ENCODE measurements around the gene AOX1. TPM values are rescaled to one million over a fixed set of nuclear protein-coding genes. Genes with fewer than 3 reads are reported as not detected.
"Not testable (repeated sequence)": the region's sequence is repeated elsewhere in the genome, so short reads cannot be mapped to it uniquely, and the experiment has no call there.

The AOX1 gene
- not detected for total RNA-seq
- polyA plus RNA-seq: 0.54 TPM

DNA sequence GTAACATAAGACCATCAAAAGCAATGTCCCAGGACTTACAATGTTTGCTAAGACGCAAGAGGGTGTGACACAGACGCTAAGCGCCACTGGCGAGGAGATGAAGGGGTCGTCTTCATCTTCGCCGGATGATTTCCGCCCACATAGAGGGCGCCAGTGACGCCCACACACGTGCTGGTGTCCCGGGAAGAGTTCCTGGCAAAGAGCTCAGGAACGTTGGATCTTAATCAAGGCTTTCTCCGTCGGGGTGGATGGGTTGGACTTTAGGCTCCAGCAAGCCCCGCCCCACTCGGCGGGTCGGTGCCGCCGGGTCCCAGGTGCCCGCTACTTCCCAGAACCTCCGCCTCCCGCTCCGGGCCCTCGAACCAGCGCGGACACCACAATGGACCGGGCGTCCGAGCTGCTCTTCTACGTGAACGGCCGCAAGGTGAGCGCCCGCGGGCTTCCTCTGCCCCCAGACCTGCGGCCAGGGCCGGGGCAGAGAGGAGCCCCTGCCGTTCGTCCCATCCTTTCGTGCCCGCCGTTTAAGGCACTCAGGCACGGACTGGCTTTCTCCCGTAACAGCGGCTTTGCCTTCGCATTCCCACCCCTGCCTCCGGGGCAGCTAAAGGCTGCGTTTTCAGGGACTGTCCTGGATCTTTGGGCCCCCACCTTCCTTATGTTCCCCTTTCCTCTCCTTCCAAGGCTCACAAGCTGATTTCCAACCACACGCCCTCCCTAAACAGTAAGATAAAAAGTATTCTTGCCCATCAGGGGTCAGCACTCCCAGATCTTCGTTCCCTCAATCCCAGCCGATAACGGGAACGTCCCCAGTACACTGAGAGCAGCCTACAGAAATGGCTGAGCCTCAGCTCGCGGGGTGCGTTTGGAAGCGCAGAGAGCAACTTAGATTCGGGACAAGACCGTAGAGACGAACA lies at the start of gene AOX1:
TSS of gene AOX1 (plus strand) at position 285 of the 914 bp plus-strand sequence. CDS start at position 380, 95 bp downstream.
- H3K9me3 Mint-ChIP-seq: no peaks in the 10 kb centered on the region
- Histone ChIP-seq H3K9me3 (ENCODE audit: low read length) (no peaks in the 10 kb centered on the region), H3K4me3 (ENCODE audit: low read length) (peak within 1 kb of the TSS; percentile 51), H3K27ac (ENCODE audit: low read depth, low read length) (no peak within 1 kb of the TSS), H3K36me3 (ENCODE audit: insufficient read depth, low read length) (no peaks in the 10 kb centered on the region), H3K27me3 (ENCODE audit: insufficient read depth, low read length, poor library complexity, severe bottlenecking) (no peaks in the 10 kb centered on the region), H3K4me1 (ENCODE audit: insufficient read depth, low read length) (peaks cover 6% of the 10 kb centered on the region)
- H3K27me3 Mint-ChIP-seq: peaks cover 0 to 11% of the 10 kb centered on the region in 2 donors
- no peaks in the 10 kb centered on the region for H3K36me3 Mint-ChIP-seq
- POLR2A ChIA-PET: no interaction called here
- H3K27ac Mint-ChIP-seq: peak within 1 kb of the TSS in 5 of 8 donors; percentile 14 to 78 (median 61)
- DNase-seq: peak in 2 of 5 donors; percentile 3 to 28
- peaks cover 8 to 13% (median 10%) of the 10 kb centered on the region in 3 donors for H3K4me1 Mint-ChIP-seq
- H3K4me3 Mint-ChIP-seq: peak within 1 kb of the TSS; percentile 78 to 90 (median 84)
- CTCF ChIA-PET: interaction anchor here (1.2 kb wide), 1 partner anchor 13 kb away, joined by 3 read pairs; no protein-coding TSS in a partner anchor

DNA sequence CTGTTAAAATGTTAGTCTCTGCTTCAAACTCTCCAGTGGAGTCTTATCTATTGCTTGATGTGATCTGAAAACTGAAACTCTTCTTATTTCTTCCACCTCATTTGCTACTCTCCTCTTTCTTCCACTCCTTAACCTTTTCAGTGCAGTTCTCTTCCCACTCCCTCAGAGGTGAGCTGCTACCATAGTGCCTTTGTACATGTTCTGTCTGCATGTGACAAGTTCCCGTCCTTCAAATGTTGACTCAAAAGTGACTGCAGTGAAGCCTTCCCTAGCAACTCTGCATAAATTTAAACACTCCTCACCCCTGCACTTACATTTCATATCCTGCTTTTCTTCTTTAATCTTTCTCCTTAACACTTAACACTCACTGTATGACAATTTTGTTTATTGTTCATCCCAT lies 47.7 kb upstream of the AOX1 start:
- H3K4me1 ChIP-seq (ENCODE audit: insufficient read depth, low read length): no peaks in the 10 kb centered on the region
- no peak overlapping the region for H3K4me3 ChIP-seq (ENCODE audit: low read length)

DNA sequence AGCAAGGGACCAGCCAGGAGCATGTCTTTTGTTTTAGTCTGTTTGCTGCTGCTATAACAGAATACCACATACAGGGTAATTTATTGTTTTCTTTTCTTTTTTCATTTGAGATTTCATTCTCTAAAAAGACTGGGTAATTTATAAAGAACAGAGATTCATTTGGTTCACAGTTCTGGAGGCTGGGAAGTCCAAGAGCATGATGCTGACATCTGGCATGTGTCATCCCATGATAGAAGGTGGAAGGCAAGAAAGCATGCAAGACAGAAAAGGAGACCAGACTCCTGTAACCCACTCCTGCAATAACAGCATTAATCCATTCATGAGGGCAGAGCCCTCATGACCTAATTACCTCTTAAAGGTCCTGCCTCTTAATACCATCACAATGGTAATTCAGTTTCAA lies 45.0 kb upstream of the AOX1 start:
- peaks cover 12 to 24% (median 19%) of the 10 kb centered on the region in 3 donors for H3K36me3 Mint-ChIP-seq
- no peak for DNase-seq
- Histone ChIP-seq H3K9me3 (ENCODE audit: low read length) (no peaks in the 10 kb centered on the region), H3K27ac (ENCODE audit: low read depth, low read length) (no peak overlapping the region), H3K27me3 (ENCODE audit: insufficient read depth, low read length, poor library complexity, severe bottlenecking) (no peaks in the 10 kb centered on the region), H3K4me3 (ENCODE audit: low read length) (no peak overlapping the region), H3K4me1 (ENCODE audit: insufficient read depth, low read length) (no peaks in the 10 kb centered on the region), H3K36me3 (ENCODE audit: insufficient read depth, low read length) (no peaks in the 10 kb centered on the region)
- no peaks in the 10 kb centered on the region for H3K9me3 Mint-ChIP-seq
- POLR2A ChIA-PET: no interaction called here
- H3K4me3 Mint-ChIP-seq: no peak overlapping the region
- H3K27ac Mint-ChIP-seq: no peak overlapping the region
- no peaks in the 10 kb centered on the region for H3K4me1 Mint-ChIP-seq
- H3K27me3 Mint-ChIP-seq: no peaks in the 10 kb centered on the region
- CTCF ChIA-PET: no interaction called here

More for the DNA sequence above, 47.7 kb upstream of the AOX1 start:
- Histone ChIP-seq H3K27me3 (ENCODE audit: insufficient read depth, low read length, poor library complexity, severe bottlenecking) (no peaks in the 10 kb centered on the region), H3K9me3 (ENCODE audit: low read length) (no peaks in the 10 kb centered on the region), H3K27ac (ENCODE audit: low read depth, low read length) (no peak overlapping the region), H3K36me3 (ENCODE audit: insufficient read depth, low read length) (no peaks in the 10 kb centered on the region)
- ChIA-PET CTCF (no interaction called here), POLR2A (no interaction called here)
- DNase-seq: no peak
- Mint-ChIP-seq H3K4me1 (no peaks in the 10 kb centered on the region), H3K27me3 (no peaks in the 10 kb centered on the region), H3K27ac (no peak overlapping the region), H3K9me3 (no peaks in the 10 kb centered on the region), H3K4me3 (no peak overlapping the region), H3K36me3 (peaks cover 9 to 19% (median 19%) of the 10 kb centered on the region in 3 donors)

DNA sequence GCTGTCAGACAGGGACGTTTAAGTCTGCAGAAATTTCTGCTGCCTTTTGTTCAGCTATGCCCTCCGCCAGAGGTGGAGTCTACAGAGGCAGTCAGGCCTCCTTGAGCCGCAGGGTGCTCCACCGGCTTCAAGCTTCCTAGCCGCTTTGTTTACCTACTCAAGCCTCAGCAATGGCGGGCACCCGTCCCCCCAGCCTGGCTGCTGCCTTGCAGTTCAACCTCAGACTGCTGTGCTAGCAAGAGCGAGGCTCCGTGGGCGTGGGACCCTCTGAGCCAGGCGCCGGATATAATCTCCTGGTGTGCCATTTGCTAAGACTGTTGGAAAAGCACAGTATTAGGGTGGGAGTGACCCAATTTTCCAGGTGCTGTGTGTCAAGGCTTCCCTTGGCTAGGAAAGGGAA lies 19.2 kb upstream of the AOX1 start:
- DNase-seq; H3K36me3 ChIP-seq (ENCODE audit: insufficient read depth, low read length); H3K4me3 Mint-ChIP-seq; POLR2A ChIA-PET; H3K9me3 ChIP-seq (ENCODE audit: low read length); H3K27me3 Mint-ChIP-seq; H3K9me3 Mint-ChIP-seq; H3K4me1 Mint-ChIP-seq; H3K4me3 ChIP-seq (ENCODE audit: low read length); H3K27me3 ChIP-seq (ENCODE audit: insufficient read depth, low read length, poor library complexity, severe bottlenecking); H3K27ac Mint-ChIP-seq; H3K27ac ChIP-seq (ENCODE audit: low read depth, low read length); CTCF ChIA-PET; H3K4me1 ChIP-seq (ENCODE audit: insufficient read depth, low read length): not testable (repeated sequence)
- H3K36me3 Mint-ChIP-seq: peaks cover 0 to 20% (median 5%) of the 10 kb centered on the region in 3 donors

DNA sequence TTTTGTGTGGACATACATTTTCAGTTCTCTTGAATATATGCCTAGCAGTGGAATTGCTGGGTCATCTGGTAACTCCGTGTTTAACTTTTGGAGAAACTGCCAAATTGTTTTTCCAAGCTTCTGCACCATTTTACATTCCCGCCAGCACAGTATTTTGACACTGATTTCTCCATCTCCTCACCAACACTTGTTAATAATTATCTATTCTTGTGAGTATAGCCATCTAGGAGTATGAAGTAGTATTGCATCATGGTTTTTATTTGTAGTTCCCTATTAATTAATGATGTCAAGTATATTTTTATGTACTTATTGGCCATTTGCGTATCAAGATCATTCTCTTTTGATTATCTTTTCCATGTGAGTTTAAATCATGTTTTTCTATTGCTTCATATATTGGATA lies 17.9 kb upstream of the AOX1 start:
- Histone ChIP-seq H3K4me3 (ENCODE audit: low read length) (no peak overlapping the region), H3K4me1 (ENCODE audit: insufficient read depth, low read length) (no peaks in the 10 kb centered on the region), H3K36me3 (ENCODE audit: insufficient read depth, low read length) (no peaks in the 10 kb centered on the region), H3K9me3 (ENCODE audit: low read length) (no peaks in the 10 kb centered on the region), H3K27ac (ENCODE audit: low read depth, low read length) (no peak overlapping the region), H3K27me3 (ENCODE audit: insufficient read depth, low read length, poor library complexity, severe bottlenecking) (no peaks in the 10 kb centered on the region)
- Mint-ChIP-seq H3K9me3 (no peaks in the 10 kb centered on the region), H3K27me3 (no peaks in the 10 kb centered on the region), H3K27ac (no peak overlapping the region), H3K4me1 (no peaks in the 10 kb centered on the region), H3K4me3 (no peak overlapping the region), H3K36me3 (peaks cover 0 to 20% (median 5%) of the 10 kb centered on the region in 3 donors)
- POLR2A ChIA-PET: no interaction called here
- CTCF ChIA-PET: no interaction called here
- no peak for DNase-seq

DNA sequence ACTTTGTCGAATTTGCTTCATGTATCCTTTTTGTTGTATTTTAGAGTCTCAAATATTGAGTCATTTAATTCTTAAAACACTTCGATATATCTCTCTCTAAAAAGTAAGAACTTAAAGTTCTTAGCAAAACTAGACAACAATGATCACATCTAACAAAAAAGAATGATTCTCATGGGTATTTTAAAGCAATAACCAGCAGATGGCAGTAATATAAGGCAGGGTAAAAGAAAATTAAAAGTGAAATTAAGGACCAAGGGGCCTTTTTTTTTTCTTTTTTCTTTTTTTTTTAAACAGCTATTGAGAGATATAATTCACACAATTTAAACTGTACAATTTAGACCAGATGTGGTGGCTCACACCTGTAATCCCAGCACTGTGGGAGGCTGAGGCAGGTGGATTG lies 9.9 kb upstream of the AOX1 start:
- no peak overlapping the region for H3K27ac ChIP-seq (ENCODE audit: low read depth, low read length)
- H3K27me3 ChIP-seq (ENCODE audit: insufficient read depth, low read length, poor library complexity, severe bottlenecking): no peaks in the 10 kb centered on the region
- H3K27ac Mint-ChIP-seq: peak overlapping the region in 1 of 8 donors; percentile 13
- H3K9me3 ChIP-seq (ENCODE audit: low read length): no peaks in the 10 kb centered on the region
- H3K27me3 Mint-ChIP-seq: no peaks in the 10 kb centered on the region
- ChIA-PET POLR2A (no interaction called here), CTCF (no interaction called here)
- H3K4me3 ChIP-seq (ENCODE audit: low read length): no peak overlapping the region
- no peaks in the 10 kb centered on the region for H3K4me1 ChIP-seq (ENCODE audit: insufficient read depth, low read length)
- H3K9me3 Mint-ChIP-seq: no peaks in the 10 kb centered on the region
- H3K4me3 Mint-ChIP-seq: no peak overlapping the region
- H3K4me1 Mint-ChIP-seq: no peaks in the 10 kb centered on the region
- H3K36me3 ChIP-seq (ENCODE audit: insufficient read depth, low read length): no peaks in the 10 kb centered on the region
- peaks cover 0 to 4% (median 0%) of the 10 kb centered on the region in 3 donors for H3K36me3 Mint-ChIP-seq
- DNase-seq: no peak

DNA sequence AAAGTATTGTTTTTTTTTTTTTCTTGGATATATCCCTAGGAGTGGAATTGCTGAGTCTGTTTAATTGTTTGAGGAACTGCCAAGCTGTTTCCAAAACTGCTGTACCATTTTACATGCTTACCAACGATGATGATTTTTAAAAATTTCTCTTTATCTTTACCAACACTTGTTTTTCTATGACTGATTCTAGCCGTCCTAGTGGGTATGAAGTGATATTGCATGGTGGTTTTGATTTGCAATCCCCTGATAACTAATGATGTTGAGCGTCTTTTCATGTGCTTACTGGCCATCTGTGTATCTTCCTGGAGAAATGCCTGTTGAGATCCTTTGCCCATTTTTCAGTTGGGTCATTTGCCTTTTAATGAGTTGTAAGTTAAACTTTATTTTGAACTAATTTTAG lies 8.8 kb upstream of the AOX1 start:
- Mint-ChIP-seq H3K36me3 (no peaks in the 10 kb centered on the region), H3K4me1 (no peaks in the 10 kb centered on the region), H3K27ac (peak overlapping the region in 1 of 8 donors; percentile 26), H3K4me3 (no peak overlapping the region), H3K27me3 (no peaks in the 10 kb centered on the region), H3K9me3 (no peaks in the 10 kb centered on the region)
- H3K4me3 ChIP-seq (ENCODE audit: low read length): no peak overlapping the region
- H3K9me3 ChIP-seq (ENCODE audit: low read length): no peaks in the 10 kb centered on the region
- no peak overlapping the region for H3K27ac ChIP-seq (ENCODE audit: low read depth, low read length)
- no peaks in the 10 kb centered on the region for H3K4me1 ChIP-seq (ENCODE audit: insufficient read depth, low read length)
- no peak for DNase-seq
- H3K36me3 ChIP-seq (ENCODE audit: insufficient read depth, low read length): no peaks in the 10 kb centered on the region
- no peaks in the 10 kb centered on the region for H3K27me3 ChIP-seq (ENCODE audit: insufficient read depth, low read length, poor library complexity, severe bottlenecking)
- ChIA-PET POLR2A (no interaction called here), CTCF (no interaction called here)

DNA sequence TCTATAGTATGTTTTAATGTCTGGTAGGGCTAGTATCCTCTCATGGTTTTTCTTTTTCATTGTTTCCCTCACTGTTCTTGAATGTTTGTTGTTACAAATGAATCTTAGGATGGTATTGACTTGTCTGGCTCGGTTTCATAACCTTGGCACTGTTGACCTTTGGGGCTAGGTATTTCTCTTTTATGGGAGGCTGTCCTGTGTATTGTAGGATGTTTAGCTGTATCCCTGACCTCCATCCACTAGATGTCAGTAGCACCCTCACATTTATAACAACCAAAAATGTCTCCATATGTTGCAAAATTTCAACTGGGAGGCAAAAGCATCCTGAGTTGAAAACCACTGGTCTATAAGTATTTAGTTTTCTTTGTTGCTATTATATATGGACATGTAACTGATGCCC lies 7.0 kb upstream of the AOX1 start:
- H3K4me3 ChIP-seq (ENCODE audit: low read length): no peak overlapping the region
- no peak overlapping the region for H3K27ac ChIP-seq (ENCODE audit: low read depth, low read length)
- H3K27ac Mint-ChIP-seq: no peak overlapping the region
- no peaks in the 10 kb centered on the region for H3K9me3 ChIP-seq (ENCODE audit: low read length)
- no peaks in the 10 kb centered on the region for H3K27me3 Mint-ChIP-seq
- no peaks in the 10 kb centered on the region for H3K36me3 ChIP-seq (ENCODE audit: insufficient read depth, low read length)
- CTCF ChIA-PET: interaction anchor here (0.7 kb wide), 1 partner anchor 35 kb away, joined by 3 read pairs; no protein-coding TSS in a partner anchor
- no peak overlapping the region for H3K4me3 Mint-ChIP-seq
- H3K36me3 Mint-ChIP-seq: no peaks in the 10 kb centered on the region
- H3K4me1 Mint-ChIP-seq: no peaks in the 10 kb centered on the region
- POLR2A ChIA-PET: no interaction called here
- DNase-seq: no peak
- H3K9me3 Mint-ChIP-seq: no peaks in the 10 kb centered on the region
- H3K4me1 ChIP-seq (ENCODE audit: insufficient read depth, low read length): no peaks in the 10 kb centered on the region
- H3K27me3 ChIP-seq (ENCODE audit: insufficient read depth, low read length, poor library complexity, severe bottlenecking): no peaks in the 10 kb centered on the region

Data from CD8-positive, alpha-beta memory T cell (primary cell).